GM08714 (cell line): ENCODE data around the gene MSL3.
A peak's percentile ranks its signal among the peaks of the same experiment; 100 is the strongest.

Source experiments
- H3K4me3 ChIP-seq: fragments of 200-500 bp; sonication (Bioruptor generic); 2 replicates; pipeline ENCODE4 v1.5.1; 2014; ENCODE audit warnings: mild to moderate bottlenecking, low read length, inconsistent platforms
- ZNF274 ChIP-seq: IDR thresholded peaks from 2 replicates; pipeline ENCODE4 v1.6.1; 2012; ENCODE audit warnings: mild to moderate bottlenecking, low read depth, low read length

Gene MSL3

DNA sequence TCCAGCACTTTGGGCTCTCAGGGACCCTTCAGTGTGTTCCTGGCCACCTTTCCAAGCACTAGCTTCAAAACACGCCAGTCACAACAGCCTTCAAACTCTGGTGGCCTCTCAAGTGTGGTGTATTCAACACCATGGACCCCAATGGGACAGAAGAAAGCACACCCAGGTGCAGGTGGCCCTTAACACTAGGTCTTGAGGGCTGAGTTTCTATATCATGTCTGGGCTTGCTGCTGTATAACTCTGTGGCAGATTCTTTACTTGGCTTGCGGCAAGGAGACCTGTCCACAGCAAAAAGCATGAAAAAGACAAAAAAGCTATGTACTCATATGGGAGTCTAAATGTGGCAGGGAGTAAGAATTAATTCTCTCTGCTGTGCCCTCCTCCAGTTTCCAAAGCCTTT lies 23.1 kb downstream of the MSL3 start:
- H3K4me3 ChIP-seq, result no peak overlapping the region
- no peak for TF ChIP-seq ZNF274

DNA sequence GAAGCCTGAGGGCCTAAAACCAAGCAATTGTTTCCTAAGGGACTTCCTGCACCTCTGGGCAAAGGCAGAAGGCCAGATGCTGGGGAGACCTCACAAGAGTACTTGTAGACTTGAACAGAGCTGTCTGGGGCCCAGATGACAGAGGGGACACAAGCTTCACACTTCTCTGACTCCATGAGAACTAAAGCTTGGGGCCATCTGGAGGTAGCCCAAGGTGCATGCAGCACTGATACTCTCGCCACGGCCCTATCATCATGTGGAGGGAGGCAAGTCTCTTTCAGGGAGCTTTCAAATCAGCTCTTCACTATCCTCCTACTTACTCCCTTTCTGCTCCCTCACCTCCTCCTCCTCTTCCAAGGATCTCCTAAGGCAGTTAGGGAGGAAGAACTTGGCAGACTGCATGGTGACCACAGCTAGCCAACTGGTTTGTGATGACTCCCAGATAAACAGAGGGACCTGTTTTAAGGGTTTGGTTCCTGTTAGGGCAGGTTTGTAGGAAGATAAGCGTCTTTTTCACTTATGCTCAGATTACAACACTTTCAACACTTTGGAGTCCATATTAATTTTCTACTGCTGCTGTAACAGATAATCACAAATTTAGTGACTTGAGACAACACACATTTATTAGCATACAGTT lies 23.8 kb downstream of the MSL3 start:
- H3K4me3 ChIP-seq, result no peak overlapping the region
- no peak for TF ChIP-seq ZNF274

- no peak for TF ChIP-seq ZNF274
- no peak overlapping the region for H3K4me3 ChIP-seq
Observed at GRCh38 chrX:11784543-11784942, 26.5 kb downstream of the MSL3 start.

DNA sequence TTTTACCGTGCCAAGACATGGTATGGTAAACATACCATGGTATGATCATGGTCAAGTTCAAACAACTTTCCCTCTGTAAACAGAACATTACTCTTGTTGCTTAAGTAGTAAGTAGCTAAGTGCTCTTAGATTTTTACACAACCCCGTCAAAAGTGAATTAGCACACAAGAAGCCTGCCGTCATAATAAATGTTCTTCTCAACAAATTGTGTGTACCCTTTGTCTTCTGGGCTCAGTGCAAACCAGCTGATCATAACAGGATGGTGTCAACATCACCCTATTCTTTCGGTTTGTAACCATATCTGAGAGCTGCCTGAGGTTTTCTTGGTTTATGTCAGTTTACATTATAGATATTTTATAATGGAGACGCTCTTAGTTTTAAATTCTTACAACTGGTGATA lies 28.8 kb downstream of the MSL3 start:
- H3K4me3 ChIP-seq, result no peak overlapping the region
- no peak for TF ChIP-seq ZNF274

GRCh38 chrX:11787564-11787963 lies 29.5 kb downstream of the MSL3 start:
- H3K4me3 ChIP-seq, result peak overlapping the region; percentile 0; the same call in 1 of the 2 replicates

GRCh38 chrX:11789809-11790208 lies 31.8 kb downstream of the MSL3 start:
- no peak overlapping the region; the same call in 1 of the 2 replicates for H3K4me3 ChIP-seq

More at GRCh38 chrX:11787564-11787963, 29.5 kb downstream of the MSL3 start:
- TF ChIP-seq ZNF274, result no peak

GRCh38 chrX:11791090-11791489 lies 33.1 kb downstream of the MSL3 start:
- TF ChIP-seq ZNF274, result no peak
- no peak overlapping the region for H3K4me3 ChIP-seq

More at GRCh38 chrX:11789809-11790208, 31.8 kb downstream of the MSL3 start:
- no peak for TF ChIP-seq ZNF274

DNA sequence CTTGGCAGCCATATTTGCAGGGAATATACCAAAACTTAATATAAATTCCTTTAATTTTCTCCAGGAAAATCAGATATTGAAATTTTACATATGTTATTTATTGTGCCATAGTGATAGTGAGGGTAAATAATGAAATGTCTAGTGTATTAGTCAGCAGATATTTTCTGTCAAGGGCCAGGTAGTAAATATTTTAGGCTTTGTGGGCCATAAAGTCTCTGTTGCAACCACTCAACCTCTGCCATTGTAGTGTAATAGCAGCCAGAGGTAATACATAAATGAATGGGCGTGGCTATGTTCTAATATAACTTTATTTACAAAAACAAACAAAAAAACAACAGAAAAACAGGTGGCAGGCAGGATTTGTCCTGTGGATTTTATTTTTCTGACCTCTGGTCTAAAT lies 33.5 kb downstream of the MSL3 start:
- TF ChIP-seq ZNF274, result no peak
- H3K4me3 ChIP-seq, result no peak overlapping the region

GRCh38 chrX:11792461-11793421 lies 34.7 kb downstream of the MSL3 start:
- no peak overlapping the region; the same call in 1 of the 2 replicates for H3K4me3 ChIP-seq
- TF ChIP-seq ZNF274, result no peak

DNA sequence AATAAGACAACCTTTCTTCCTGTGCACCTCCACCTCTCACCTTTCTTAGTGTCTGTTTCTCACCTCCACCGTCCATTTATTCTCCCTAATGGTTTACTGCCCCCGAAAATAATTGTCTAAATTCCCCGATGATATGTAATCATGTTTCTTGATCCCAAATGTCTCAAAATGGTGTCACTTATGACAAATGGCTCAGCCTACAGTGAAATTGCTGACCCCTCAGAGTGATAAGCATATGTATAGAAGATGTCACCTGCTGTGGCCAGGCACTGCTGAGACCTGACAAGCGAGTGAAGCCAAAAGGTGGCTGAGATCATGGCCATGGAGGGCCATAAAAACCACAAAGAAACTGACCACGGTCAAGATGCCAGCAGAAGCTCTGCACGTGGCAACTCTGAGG lies 35.7 kb downstream of the MSL3 start:
- TF ChIP-seq ZNF274, result no peak

DNA sequence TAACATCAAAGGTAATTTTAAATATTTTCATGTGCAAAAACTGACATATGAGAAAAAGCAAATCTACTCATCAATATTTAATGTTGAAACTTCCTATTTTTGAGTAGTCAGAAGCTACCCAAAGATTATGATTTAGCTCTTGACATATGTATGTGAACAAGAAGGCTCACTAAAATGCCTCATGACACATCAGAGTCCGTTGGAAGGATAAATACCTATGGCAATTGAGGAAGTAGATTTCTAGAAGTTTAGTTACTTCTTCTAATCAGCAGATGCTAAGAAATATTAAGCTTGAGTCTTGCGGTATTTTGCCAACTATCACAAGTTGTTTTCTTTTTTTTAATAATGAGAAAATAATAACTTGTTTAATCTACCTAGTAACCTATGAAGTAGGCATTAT lies 55.3 kb downstream of the MSL3 start:
- no peak for TF ChIP-seq ZNF274
- H3K4me3 ChIP-seq, result no peak overlapping the region

More for the DNA sequence above, 35.7 kb downstream of the MSL3 start:
- no peak overlapping the region for H3K4me3 ChIP-seq
